H9 (cell line): ENCODE results near the gene AMER3. TPM values are rescaled to one million over a fixed set of nuclear protein-coding genes. Genes with fewer than 3 reads are reported as not detected.

Experiments
- DNase-seq: peaks from one replicate; pipeline ENCODE4 v3.0.0-alpha.2; 2017
- H2AFZ ChIP-seq: one replicate; pipeline ENCODE4 v1.6.1; 2013; ENCODE audit warnings: mild to moderate bottlenecking, low read length, control low read depth, moderate library complexity
- H2AK5ac ChIP-seq: 2 replicates; pipeline ENCODE4 v1.6.1; 2013; ENCODE audit warnings: low read length, control low read depth, mixed read lengths; ENCODE audit not compliant: insufficient read length
- H2BK120ac ChIP-seq: one replicate; pipeline ENCODE4 v1.6.1; 2013; ENCODE audit warnings: low read depth, mild to moderate bottlenecking, low read length, control low read depth, inconsistent platforms; ENCODE audit not compliant: poor library complexity, severe bottlenecking
- H2BK12ac ChIP-seq: 2 replicates; pipeline ENCODE4 v1.6.1; 2013; ENCODE audit warnings: low read length, control low read depth, mixed read lengths, low read depth; ENCODE audit not compliant: insufficient read length
- H2BK15ac ChIP-seq: 2 replicates; pipeline ENCODE4 v1.6.1; 2013; ENCODE audit warnings: low read depth, low read length, control low read depth
- H2BK20ac ChIP-seq: one replicate; pipeline ENCODE4 v1.6.1; 2013; ENCODE audit warnings: low read depth, mild to moderate bottlenecking, low read length, control low read depth, inconsistent platforms; ENCODE audit not compliant: poor library complexity, severe bottlenecking
- H2BK5ac ChIP-seq: 2 replicates; pipeline ENCODE4 v1.6.1; 2013; ENCODE audit warnings: low read length, control low read depth, mixed read lengths; ENCODE audit not compliant: insufficient read length
- H3K14ac ChIP-seq: 2 replicates; pipeline ENCODE4 v1.6.1; 2013; ENCODE audit warnings: low read length, control low read depth; ENCODE audit not compliant: insufficient read depth
- H3K18ac ChIP-seq: 2 replicates; pipeline ENCODE4 v1.6.1; 2013; ENCODE audit warnings: low read depth, mild to moderate bottlenecking, mixed read lengths, low read length, control low read depth; ENCODE audit not compliant: insufficient read length
- H3K23ac ChIP-seq: 2 replicates; pipeline ENCODE4 v1.6.1; 2013; ENCODE audit warnings: low read length, control low read depth, mixed read lengths, low read depth; ENCODE audit not compliant: insufficient read length
- H3K23me2 ChIP-seq: 2 replicates; pipeline ENCODE4 v1.6.1; 2013; ENCODE audit warnings: low read depth, mild to moderate bottlenecking, mixed read lengths, low read length, control low read depth; ENCODE audit not compliant: insufficient read length, poor library complexity, severe bottlenecking
- H3K27ac ChIP-seq: 2 replicates; pipeline ENCODE4 v1.5.1; 2013; ENCODE audit warnings: low read length, control low read depth, mixed read lengths, low read depth; ENCODE audit not compliant: insufficient read length
- H3K27me3 ChIP-seq: 2 replicates; pipeline ENCODE4 v1.6.1; 2013; ENCODE audit warnings: low read length, control low read depth, inconsistent platforms; ENCODE audit not compliant: insufficient read depth
- H3K4ac ChIP-seq: 2 replicates; pipeline ENCODE4 v1.6.1; 2013; ENCODE audit warnings: low read depth, mild to moderate bottlenecking, control low read depth, inconsistent platforms, low read length, moderate library complexity
- H3K4me1 ChIP-seq: 2 replicates; pipeline ENCODE4 v1.6.1; 2013; ENCODE audit warnings: low read length, control low read depth, inconsistent platforms; ENCODE audit not compliant: insufficient read depth
- H3K4me2 ChIP-seq: 2 replicates; pipeline ENCODE4 v1.6.1; 2013; ENCODE audit warnings: low read length, control low read depth, mixed read lengths; ENCODE audit not compliant: insufficient read length, insufficient read depth
- H3K56ac ChIP-seq: 2 replicates; pipeline ENCODE4 v1.6.1; 2013; ENCODE audit warnings: low read depth, mild to moderate bottlenecking, mixed read lengths, low read length, control low read depth; ENCODE audit not compliant: insufficient read length
- H3K79me1 ChIP-seq: 2 replicates; pipeline ENCODE4 v1.6.1; 2013; ENCODE audit warnings: low read depth, mild to moderate bottlenecking, moderate library complexity, low read length, control low read depth, inconsistent platforms; ENCODE audit not compliant: insufficient read depth, poor library complexity, severe bottlenecking
- H3K79me2 ChIP-seq: 2 replicates; pipeline ENCODE4 v1.6.1; 2013; ENCODE audit warnings: low read length, control low read depth, inconsistent platforms; ENCODE audit not compliant: insufficient read depth
- H3K9ac ChIP-seq: 2 replicates; pipeline ENCODE4 v1.6.1; 2013; ENCODE audit warnings: low read length, control low read depth, mixed read lengths; ENCODE audit not compliant: insufficient read length; ENCODE audit errors: extremely low read depth
- H3K9me3 ChIP-seq: one replicate; pipeline ENCODE4 v1.6.1; 2013; ENCODE audit warnings: low read depth, low read length, inconsistent platforms; ENCODE audit not compliant: control insufficient read depth
- H3T11ph ChIP-seq: one replicate; pipeline ENCODE4 v1.6.1; 2013; ENCODE audit warnings: mild to moderate bottlenecking, low read length, control low read depth, inconsistent platforms
- H4K20me1 ChIP-seq: one replicate; pipeline ENCODE4 v1.6.1; 2013; ENCODE audit not compliant: control insufficient read depth, insufficient read length, insufficient read depth
- H4K5ac ChIP-seq: 2 replicates; pipeline ENCODE4 v1.6.1; 2013; ENCODE audit warnings: low read depth, mild to moderate bottlenecking, mixed read lengths, low read length, control low read depth; ENCODE audit not compliant: insufficient read length
- H4K8ac ChIP-seq: replicated peaks from 2 replicates; pipeline ENCODE4 v1.6.1; 2013; ENCODE audit warnings: low read length, control low read depth, mixed read lengths, low read depth; ENCODE audit not compliant: insufficient read length
- H4K91ac ChIP-seq: 2 replicates; pipeline ENCODE4 v1.6.1; 2013; ENCODE audit warnings: low read depth, mild to moderate bottlenecking, moderate library complexity, mixed read lengths, low read length, control low read depth; ENCODE audit not compliant: insufficient read length
- H3K27ac Mint-ChIP-seq, 3 experiments: 2 replicates in 2 of 3; 3 replicates in 1 of 3; pipeline ENCODE4 v1.8.0; 2020 to 2021; ENCODE audit warnings: mixed read lengths in 3 of 3, mild to moderate bottlenecking in 1 of 3, moderate library complexity in 1 of 3
- H3K27me3 Mint-ChIP-seq: 2 replicates; pipeline ENCODE4 v1.8.0; 2021; ENCODE audit warnings: low read depth, mild to moderate bottlenecking, moderate library complexity, mixed read lengths
- H3K36me3 Mint-ChIP-seq, 3 experiments: 2 replicates in 2 of 3; 3 replicates in 1 of 3; pipeline ENCODE4 v1.8.0; 2020 to 2021; ENCODE audit warnings: low read depth in 3 of 3, mixed read lengths in 3 of 3; ENCODE audit not compliant: insufficient read depth in 1 of 3
- H3K4me1 Mint-ChIP-seq, 2 experiments: 2 replicates each; pipeline ENCODE4 v1.8.0; 2020; ENCODE audit warnings: mixed read lengths in 2 of 2
- H3K4me3 Mint-ChIP-seq, 2 experiments: 2 replicates in 1 of 2; 3 replicates in 1 of 2; pipeline ENCODE4 v1.8.0; 2020 to 2021; ENCODE audit warnings: mild to moderate bottlenecking in 2 of 2, mixed read lengths in 2 of 2, moderate library complexity in 1 of 2
- H3K9me3 Mint-ChIP-seq, 2 experiments: 2 replicates in 1 of 2; 3 replicates in 1 of 2; pipeline ENCODE4 v1.8.0; 2020; ENCODE audit warnings: mild to moderate bottlenecking in 2 of 2, mixed read lengths in 2 of 2, moderate library complexity in 1 of 2
- WGBS: extraction: QIAGEN DNeasy Blood & Tissue Kit; methylation state at CpG from one replicate; pipeline ENCODE4 v1.1.7; 2013; ENCODE audit warnings: missing lambda C conversion rate, low lambda C conversion rate, mixed read lengths; ENCODE audit not compliant: insufficient read length; ENCODE audit errors: extremely low coverage; 5-methylcytosine and 5-hydroxymethylcytosine counted together
- total RNA-seq: library from RNA; stranded (reverse); gene quantifications from 2 replicates; pipeline ENCODE4 v1.2.1, GENCODE V29; 2021
- TF ChIP-seq, protein P1 (sequence below): fragments of 200-600 bp; sonication (generic); conservative IDR thresholded peaks from 3 replicates; pipeline ENCODE4 v1.8.0; 2021; ENCODE audit warnings: antibody characterized with exemption, mild to moderate bottlenecking

Gene AMER3
- total RNA-seq, 1 experiment from 2014 or later, result 0.59 TPM

- no peak overlapping the region for H3K4me2 ChIP-seq
- H3K4me1 Mint-ChIP-seq, result peaks cover 3% of the 10 kb centered on the region in 2 experiments
- WGBS, result no CpG with 5 or more reads among the region's 9 CpGs
These were observed 35.7 kb downstream of the AMER3 start for GRCh38 chr2:130790804-130791616.

More at GRCh38 chr2:130790804-130791616, 35.7 kb downstream of the AMER3 start:
- Histone ChIP-seq H3K79me1 (no peaks in the 10 kb centered on the region), H3K4me1 (no peaks in the 10 kb centered on the region), H2BK15ac (no peak overlapping the region), H3K79me2 (no peaks in the 10 kb centered on the region), H3K18ac (no peak overlapping the region), H2AFZ (no peak overlapping the region), H3K23ac (no peak overlapping the region), H2AK5ac (no peak overlapping the region), H3K27me3 (no peaks in the 10 kb centered on the region), H3K27ac (no peak overlapping the region), H3K23me2 (no peaks in the 10 kb centered on the region), H3K4ac (no peak overlapping the region), H3K9ac (no peak overlapping the region), H4K91ac (no peak overlapping the region), H3K56ac (no peak overlapping the region), H3K14ac (no peak overlapping the region), H4K5ac (no peak overlapping the region), H3K9me3 (no peaks in the 10 kb centered on the region), H4K20me1 (no peaks in the 10 kb centered on the region), H2BK120ac (no peak overlapping the region), H2BK12ac (no peak overlapping the region), H2BK5ac (no peak overlapping the region), H2BK20ac (no peak overlapping the region), H3T11ph (no peak overlapping the region), H4K8ac (no peak overlapping the region)
- H3K36me3 Mint-ChIP-seq, result no peaks in the 10 kb centered on the region
- no peaks in the 10 kb centered on the region; the same call in 1 of the 2 replicates for H3K27me3 Mint-ChIP-seq
- TF ChIP-seq, protein P1, sequence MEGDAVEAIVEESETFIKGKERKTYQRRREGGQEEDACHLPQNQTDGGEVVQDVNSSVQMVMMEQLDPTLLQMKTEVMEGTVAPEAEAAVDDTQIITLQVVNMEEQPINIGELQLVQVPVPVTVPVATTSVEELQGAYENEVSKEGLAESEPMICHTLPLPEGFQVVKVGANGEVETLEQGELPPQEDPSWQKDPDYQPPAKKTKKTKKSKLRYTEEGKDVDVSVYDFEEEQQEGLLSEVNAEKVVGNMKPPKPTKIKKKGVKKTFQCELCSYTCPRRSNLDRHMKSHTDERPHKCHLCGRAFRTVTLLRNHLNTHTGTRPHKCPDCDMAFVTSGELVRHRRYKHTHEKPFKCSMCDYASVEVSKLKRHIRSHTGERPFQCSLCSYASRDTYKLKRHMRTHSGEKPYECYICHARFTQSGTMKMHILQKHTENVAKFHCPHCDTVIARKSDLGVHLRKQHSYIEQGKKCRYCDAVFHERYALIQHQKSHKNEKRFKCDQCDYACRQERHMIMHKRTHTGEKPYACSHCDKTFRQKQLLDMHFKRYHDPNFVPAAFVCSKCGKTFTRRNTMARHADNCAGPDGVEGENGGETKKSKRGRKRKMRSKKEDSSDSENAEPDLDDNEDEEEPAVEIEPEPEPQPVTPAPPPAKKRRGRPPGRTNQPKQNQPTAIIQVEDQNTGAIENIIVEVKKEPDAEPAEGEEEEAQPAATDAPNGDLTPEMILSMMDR, result no peak
- no peaks in the 10 kb centered on the region for H3K9me3 Mint-ChIP-seq
- DNase-seq, result no peak
- H3K27ac Mint-ChIP-seq, result no peak overlapping the region
- H3K4me3 Mint-ChIP-seq, result no peak overlapping the region
